IPS DF 6.9 (cell line): ENCODE results near the gene NDP.
A peak's percentile ranks its signal among the peaks of the same experiment; 100 is the strongest.

Experiments
- DNase-seq: peaks from one replicate; pipeline ENCODE4 v3.0.0-alpha.2; 2013; ENCODE audit warnings: low read depth, low spot score
- H3K27ac ChIP-seq: one replicate; pipeline ENCODE4 v1.5.1; 2013; ENCODE audit warnings: low read length, control low read depth
- H3K27me3 ChIP-seq: 2 replicates; pipeline ENCODE4 v1.6.1; 2013; ENCODE audit warnings: mild to moderate bottlenecking, low read length; ENCODE audit not compliant: control insufficient read depth, insufficient read depth
- H3K36me3 ChIP-seq: 2 replicates; pipeline ENCODE4 v1.6.1; 2013; ENCODE audit warnings: low read length; ENCODE audit not compliant: control insufficient read depth, insufficient read depth
- H3K4me1 ChIP-seq: 2 replicates; pipeline ENCODE4 v1.6.1; 2013; ENCODE audit warnings: low read length; ENCODE audit not compliant: control insufficient read depth, insufficient read depth
- H3K4me3 ChIP-seq: 2 replicates; pipeline ENCODE4 v1.5.1; 2013; ENCODE audit warnings: mild to moderate bottlenecking, low read length
- H3K9me3 ChIP-seq: 2 replicates; pipeline ENCODE4 v1.6.1; 2013; ENCODE audit warnings: low read length, inconsistent platforms; ENCODE audit not compliant: control insufficient read depth, insufficient read depth
- WGBS: extraction: QIAGEN DNeasy Blood & Tissue Kit; methylation state at CpG from one replicate; pipeline ENCODE4 v1.1.7; 2013; ENCODE audit warnings: mixed read lengths, missing lambda C conversion rate; ENCODE audit not compliant: insufficient read length, insufficient coverage; 5-methylcytosine and 5-hydroxymethylcytosine counted together

Gene NDP

DNA sequence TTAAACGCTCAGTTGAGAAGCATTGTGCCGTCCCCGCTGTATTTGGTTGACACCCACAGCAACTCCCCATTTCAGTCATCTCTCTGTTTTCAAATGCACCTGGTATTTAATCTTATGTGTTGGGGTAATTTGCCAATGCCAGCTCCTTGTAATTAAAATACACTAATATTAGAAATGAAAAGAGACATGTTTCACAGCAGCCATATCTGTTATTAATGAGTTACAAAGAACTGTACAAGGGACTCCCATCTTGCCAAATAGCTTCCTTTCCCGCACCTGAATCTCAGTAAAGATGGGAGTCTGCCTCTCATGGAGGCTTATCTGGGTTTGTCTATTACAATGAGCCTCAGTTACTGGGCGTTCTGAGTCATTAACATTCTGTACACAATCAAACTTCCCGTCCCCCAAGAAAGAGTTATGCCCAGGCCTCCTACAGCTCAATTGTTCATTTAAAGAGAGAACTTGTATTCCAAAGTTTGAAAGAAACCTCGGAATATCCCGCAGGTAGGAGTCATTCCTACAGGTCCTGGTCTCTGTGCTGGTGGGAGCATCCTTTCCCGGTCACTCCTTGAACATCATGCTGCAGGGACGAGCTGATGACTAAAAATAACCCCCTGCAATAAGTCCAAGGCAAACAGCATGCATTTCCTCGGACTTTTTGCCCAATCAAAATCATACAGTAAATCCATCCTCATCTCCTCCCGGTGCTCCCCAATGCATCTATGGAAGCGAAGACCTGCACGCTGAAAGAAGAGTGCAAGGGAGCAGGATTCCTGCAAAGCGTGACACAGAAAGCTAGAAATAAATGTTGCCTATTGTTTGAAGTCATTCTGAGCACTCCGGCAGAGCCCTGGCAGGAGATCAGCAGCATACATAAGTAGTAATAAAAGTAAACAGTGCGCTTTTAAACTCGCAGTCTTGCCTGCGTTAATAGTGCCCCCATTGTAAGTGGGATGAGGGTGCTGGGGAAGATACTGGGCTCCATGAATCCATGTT lies 926 bp downstream of the NDP start:
- no peak overlapping the region for H3K27ac ChIP-seq
- peaks cover 6% of the 10 kb centered on the region; the same call in 1 of the 2 replicates for H3K4me1 ChIP-seq
- no peaks in the 10 kb centered on the region for H3K9me3 ChIP-seq
- H3K4me3 ChIP-seq = no peak overlapping the region
- no peaks in the 10 kb centered on the region for H3K36me3 ChIP-seq
- H3K27me3 ChIP-seq = no peaks in the 10 kb centered on the region
- WGBS = no CpG with 5 or more reads among the region's 19 CpGs
- no peak for DNase-seq

DNA sequence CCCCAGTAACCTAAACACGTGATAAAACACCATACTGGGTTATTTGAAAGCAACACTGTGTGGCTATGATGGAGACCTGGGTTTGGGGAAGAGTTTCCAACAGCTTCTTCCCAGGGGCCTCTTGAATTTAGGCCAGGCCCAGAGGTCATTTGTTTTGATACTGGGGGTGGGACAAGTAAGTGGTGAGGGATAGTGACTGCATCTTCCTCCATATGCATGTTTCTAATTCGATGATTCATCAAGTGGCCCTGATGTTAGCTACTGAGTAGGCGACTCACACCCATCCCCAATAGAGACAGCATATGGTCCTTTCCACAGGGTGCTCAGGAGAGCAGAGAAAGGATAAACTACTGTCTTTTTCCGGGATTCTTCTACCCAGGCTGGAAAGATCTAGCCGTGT lies 2.7 kb downstream of the NDP start:
- no peaks in the 10 kb centered on the region for H3K27me3 ChIP-seq
- H3K4me1 ChIP-seq = peaks cover 6% of the 10 kb centered on the region; the same call in 1 of the 2 replicates
- no peaks in the 10 kb centered on the region for H3K9me3 ChIP-seq
- no peaks in the 10 kb centered on the region for H3K36me3 ChIP-seq
- no CpG with 5 or more reads among the region's 5 CpGs for WGBS
- no peak overlapping the region for H3K4me3 ChIP-seq
- H3K27ac ChIP-seq = no peak overlapping the region
- DNase-seq = no peak

DNA sequence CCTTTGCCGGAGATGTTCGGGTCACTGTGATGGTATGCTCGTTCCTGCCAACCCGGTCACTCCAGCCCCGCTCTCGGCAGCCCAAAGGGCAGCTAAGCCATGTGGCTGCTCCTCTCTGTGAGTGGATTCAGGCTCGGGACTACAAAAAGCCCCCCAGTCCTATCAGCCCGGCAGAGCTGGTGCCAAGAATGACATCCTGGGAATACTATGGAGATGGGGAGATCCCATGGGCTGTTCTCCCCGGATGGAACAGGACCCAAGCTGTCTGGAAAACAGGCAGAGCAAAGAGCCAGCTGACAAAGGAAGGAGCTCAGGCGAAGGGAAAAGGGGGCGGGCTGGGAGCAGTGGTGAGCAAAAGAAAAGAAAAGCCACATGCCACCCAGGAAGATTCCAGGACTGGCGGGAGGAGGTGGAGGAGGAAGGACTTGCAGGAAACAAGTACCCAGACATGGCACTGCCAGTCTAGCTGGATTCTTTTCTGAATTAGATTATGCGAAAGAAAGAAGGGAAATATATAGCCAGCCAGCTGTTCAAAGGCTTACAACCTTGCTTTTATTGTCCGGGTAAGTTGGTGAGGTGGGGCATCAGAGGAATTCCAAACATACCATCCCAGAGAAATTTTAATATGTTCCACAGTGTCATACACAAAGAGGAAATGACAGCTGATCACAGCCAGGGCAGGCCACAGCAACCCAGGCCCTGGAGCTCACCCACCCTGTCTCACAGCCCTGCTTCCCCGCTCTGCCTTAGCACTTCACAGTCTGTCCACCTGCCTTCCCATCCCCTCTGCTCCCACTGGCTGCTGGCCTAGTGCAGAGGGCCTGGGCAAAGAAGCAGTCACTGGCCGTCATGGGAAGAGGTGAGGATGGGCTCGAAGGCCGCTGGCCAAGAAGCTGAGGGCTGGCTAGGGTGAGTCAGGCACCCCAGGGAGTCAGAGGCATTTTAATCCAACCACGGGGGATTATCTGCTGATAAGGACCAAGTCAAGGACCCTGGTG lies 3.4 kb downstream of the NDP start:
- H3K9me3 ChIP-seq = no peaks in the 10 kb centered on the region
- no peak for DNase-seq
- no CpG with 5 or more reads among the region's 19 CpGs for WGBS
- no peak overlapping the region for H3K4me3 ChIP-seq
- no peak overlapping the region for H3K27ac ChIP-seq
- H3K4me1 ChIP-seq = peaks cover 6% of the 10 kb centered on the region; the same call in 1 of the 2 replicates
- H3K27me3 ChIP-seq = no peaks in the 10 kb centered on the region
- no peaks in the 10 kb centered on the region for H3K36me3 ChIP-seq

- Histone ChIP-seq H3K4me1 (peaks cover 6% of the 10 kb centered on the region; the same call in 1 of the 2 replicates), H3K27me3 (no peaks in the 10 kb centered on the region), H3K27ac (no peak overlapping the region), H3K4me3 (no peak overlapping the region), H3K9me3 (no peaks in the 10 kb centered on the region), H3K36me3 (no peaks in the 10 kb centered on the region)
- no peak for DNase-seq
- no CpG with 5 or more reads among the region's 4 CpGs for WGBS
These were observed 4.8 kb downstream of the NDP start for GRCh38 chrX:43968359-43968781.

- H3K4me1 ChIP-seq = peaks cover 4% of the 10 kb centered on the region; the same call in 1 of the 2 replicates
- H3K4me3 ChIP-seq = no peak overlapping the region
- H3K9me3 ChIP-seq = no peaks in the 10 kb centered on the region
- WGBS = no CpG with 5 or more reads among the region's 3 CpGs
- H3K36me3 ChIP-seq = no peaks in the 10 kb centered on the region
- no peaks in the 10 kb centered on the region for H3K27me3 ChIP-seq
- no peak overlapping the region for H3K27ac ChIP-seq
- DNase-seq = no peak
These were observed 8.3 kb downstream of the NDP start for GRCh38 chrX:43964936-43965335.

- Histone ChIP-seq H3K36me3 (no peaks in the 10 kb centered on the region), H3K9me3 (no peaks in the 10 kb centered on the region), H3K4me3 (no peak overlapping the region), H3K27ac (no peak overlapping the region), H3K4me1 (no peaks in the 10 kb centered on the region), H3K27me3 (no peaks in the 10 kb centered on the region)
- WGBS = no CpG with 5 or more reads among the region's 3 CpGs
- no peak for DNase-seq
These were observed 9.5 kb downstream of the NDP start for GRCh38 chrX:43963726-43964125.

GRCh38 chrX:43962636-43963035 lies 10.6 kb downstream of the NDP start:
- Histone ChIP-seq H3K27ac (no peak overlapping the region), H3K4me3 (no peak overlapping the region), H3K4me1 (no peaks in the 10 kb centered on the region), H3K27me3 (no peaks in the 10 kb centered on the region), H3K9me3 (no peaks in the 10 kb centered on the region), H3K36me3 (no peaks in the 10 kb centered on the region)
- WGBS = no CpG with 5 or more reads among the region's 9 CpGs
- DNase-seq = no peak

- H3K9me3 ChIP-seq = no peaks in the 10 kb centered on the region
- H3K36me3 ChIP-seq = no peaks in the 10 kb centered on the region
- DNase-seq = no peak
- no peaks in the 10 kb centered on the region for H3K27me3 ChIP-seq
- no CpG with 5 or more reads among the region's 2 CpGs for WGBS
- H3K27ac ChIP-seq = no peak overlapping the region
- no peak overlapping the region for H3K4me3 ChIP-seq
- H3K4me1 ChIP-seq = no peaks in the 10 kb centered on the region
These were observed 11.5 kb downstream of the NDP start for GRCh38 chrX:43961699-43962098.

- Histone ChIP-seq H3K4me1 (no peaks in the 10 kb centered on the region), H3K27me3 (no peaks in the 10 kb centered on the region), H3K36me3 (no peaks in the 10 kb centered on the region), H3K9me3 (no peaks in the 10 kb centered on the region), H3K27ac (no peak overlapping the region), H3K4me3 (no peak overlapping the region)
- DNase-seq = peak; percentile 43
- no CpG with 5 or more reads among the region's 6 CpGs for WGBS
These were observed 14.7 kb downstream of the NDP start for GRCh38 chrX:43958529-43958928.

DNA sequence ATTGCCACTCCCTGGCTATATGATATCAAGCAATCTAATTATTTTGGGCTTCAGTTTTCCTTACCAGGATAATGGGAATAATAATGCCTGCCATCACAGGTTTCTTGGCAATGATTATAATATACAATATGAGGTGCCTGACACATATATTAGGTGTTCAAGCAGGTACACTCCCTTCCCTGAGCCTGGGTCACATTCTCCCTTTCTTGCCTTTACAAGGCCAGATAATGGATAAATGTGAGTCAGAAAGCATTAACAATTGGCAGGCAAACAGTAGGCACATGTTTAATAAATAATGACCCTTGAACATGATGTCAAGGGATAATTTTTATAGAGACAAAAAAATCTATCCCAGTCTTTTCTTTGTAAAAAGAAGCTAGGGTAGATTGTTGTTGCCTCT lies 17.2 kb downstream of the NDP start:
- Histone ChIP-seq H3K36me3 (no peaks in the 10 kb centered on the region), H3K9me3 (no peaks in the 10 kb centered on the region), H3K27me3 (no peaks in the 10 kb centered on the region), H3K27ac (no peak overlapping the region), H3K4me1 (no peaks in the 10 kb centered on the region), H3K4me3 (no peak overlapping the region)
- no peak for DNase-seq
